ENCODE measurements around the gene SPOCK3. TPM values are rescaled to one million over a fixed set of nuclear protein-coding genes. Genes with fewer than 3 reads are reported as not detected.
"Not testable (repeated sequence)": the region's sequence is repeated elsewhere in the genome, so short reads cannot be mapped to it uniquely, and the experiment has no call there.

SPOCK3 gene
- total RNA-seq, 1 donor from 2014 or later = not detected

DNA sequence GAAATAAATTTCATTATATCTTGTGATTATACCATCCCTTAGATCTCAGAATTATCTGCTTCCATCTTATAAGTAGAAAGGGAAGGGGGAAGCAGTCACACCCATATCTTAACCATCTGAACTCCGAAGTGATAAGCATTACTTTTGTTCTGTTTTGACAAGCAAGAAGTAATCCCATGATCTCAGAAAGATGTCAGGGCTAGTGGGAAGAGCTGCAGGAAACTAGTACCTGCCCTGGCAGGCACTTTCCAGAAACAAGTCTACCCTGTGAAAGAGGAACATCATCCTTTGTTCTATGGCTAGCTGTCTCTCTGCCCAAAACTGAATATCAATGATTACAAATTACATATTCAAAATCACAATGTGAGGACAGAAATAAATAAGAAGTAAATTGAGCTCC, 244.4 kb downstream of the SPOCK3 start:
- ATAC-seq (no peak), DNase-seq (ENCODE audit: low spot score) (no peak)
- intact Hi-C loops (cut with DNase I) = no loop called here

DNA sequence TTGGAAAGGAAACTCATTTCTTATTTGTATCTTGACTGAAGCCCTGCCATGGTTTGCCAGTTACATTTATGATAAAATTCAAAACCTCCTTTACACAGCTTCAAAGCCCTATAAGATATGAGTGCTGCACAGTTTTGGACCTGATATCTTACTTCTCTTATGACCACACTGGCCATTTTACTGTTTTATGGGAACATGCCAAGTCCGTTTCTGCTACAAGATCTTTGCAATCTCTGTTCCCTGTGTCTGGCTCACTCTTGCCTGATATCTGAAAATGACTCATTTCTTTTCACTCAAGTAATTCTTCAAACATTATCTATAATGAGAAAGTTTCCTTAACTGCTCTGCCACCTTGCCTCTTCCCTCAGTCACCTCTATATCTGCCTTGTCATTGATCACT, 247.3 kb downstream of the SPOCK3 start:
- intact Hi-C loops (cut with DNase I) = no loop called here
- ATAC-seq = no peak
- no peak for DNase-seq (ENCODE audit: low spot score)

GRCh38 chr4:166981847-166982246, 252.4 kb downstream of the SPOCK3 start:
- ATAC-seq (no peak), DNase-seq (ENCODE audit: low spot score) (no peak)
- intact Hi-C loops (cut with DNase I) = no loop called here

GRCh38 chr4:166980419-166980818, 253.9 kb downstream of the SPOCK3 start:
- intact Hi-C loops (cut with DNase I) = no loop called here
- DNase-seq (ENCODE audit: low spot score) (no peak), ATAC-seq (peak; percentile 24)

GRCh38 chr4:166977596-166977995, 256.7 kb downstream of the SPOCK3 start:
- ATAC-seq (no peak), DNase-seq (ENCODE audit: low spot score) (no peak)
- intact Hi-C loops (cut with DNase I) = no loop called here

DNA sequence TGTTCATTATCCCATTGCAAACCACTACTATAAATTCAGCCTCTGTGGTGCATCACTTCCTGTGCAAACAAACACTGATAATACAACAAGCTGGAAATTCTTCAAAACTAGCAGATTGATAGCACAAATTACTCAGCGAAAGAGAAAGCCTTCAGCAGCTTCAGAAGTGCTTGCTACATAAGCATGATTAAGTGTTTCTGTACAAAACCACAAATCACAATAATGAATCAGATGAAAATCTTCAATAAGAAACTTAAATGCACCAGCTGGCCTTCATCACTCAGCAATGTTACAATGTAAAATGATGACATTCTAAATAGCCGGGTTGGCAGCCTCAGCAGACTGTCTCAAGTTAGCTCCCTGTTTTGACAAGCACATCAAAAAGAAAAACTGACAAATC, 262.2 kb downstream of the SPOCK3 start:
- DNase-seq (ENCODE audit: low spot score) = no peak
- ATAC-seq = no peak
- intact Hi-C loops (cut with DNase I) = no loop called here

DNA sequence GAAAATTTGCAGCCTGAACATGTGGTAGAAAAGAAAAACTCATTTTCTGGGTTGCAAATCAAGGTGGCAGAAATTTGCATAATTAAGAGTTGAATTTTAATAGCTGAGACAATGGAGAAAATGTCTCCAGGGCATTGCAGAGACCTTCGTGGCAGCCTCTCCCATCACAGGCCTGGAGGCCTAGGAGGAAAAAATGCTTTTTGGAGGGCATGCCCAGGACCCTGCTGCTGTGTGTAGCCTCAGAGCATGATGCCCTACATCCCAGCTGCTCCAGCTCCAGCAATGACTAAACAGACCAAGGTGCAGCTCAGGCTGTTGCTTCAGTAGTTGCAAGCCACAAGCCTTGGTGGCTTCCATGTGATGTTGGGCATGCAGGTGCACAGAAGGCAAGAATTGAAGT, 266.1 kb downstream of the SPOCK3 start:
- DNase-seq (ENCODE audit: low spot score); ATAC-seq; intact Hi-C loops (cut with DNase I): not testable (repeated sequence)

DNA sequence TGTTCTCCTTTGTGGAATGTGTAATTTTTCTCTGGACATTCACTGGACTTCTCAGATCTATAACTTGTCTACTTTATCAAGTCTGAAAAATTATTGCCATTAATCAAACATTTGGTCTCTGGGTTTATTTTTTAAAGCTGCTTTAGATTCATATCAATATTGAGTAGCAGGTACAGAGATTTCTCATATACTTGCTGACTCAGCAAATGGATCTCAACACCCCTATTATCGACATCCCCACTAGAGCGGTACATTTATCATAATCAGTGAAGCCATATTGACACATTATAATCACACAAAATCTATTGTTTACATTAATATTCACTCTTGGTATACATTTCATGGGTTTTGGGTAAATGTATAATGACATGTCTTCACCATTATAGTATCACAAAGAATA, 268.7 kb downstream of the SPOCK3 start:
- no peak for ATAC-seq
- no peak for DNase-seq (ENCODE audit: low spot score)
- intact Hi-C loops (cut with DNase I) = no loop called here

DNA sequence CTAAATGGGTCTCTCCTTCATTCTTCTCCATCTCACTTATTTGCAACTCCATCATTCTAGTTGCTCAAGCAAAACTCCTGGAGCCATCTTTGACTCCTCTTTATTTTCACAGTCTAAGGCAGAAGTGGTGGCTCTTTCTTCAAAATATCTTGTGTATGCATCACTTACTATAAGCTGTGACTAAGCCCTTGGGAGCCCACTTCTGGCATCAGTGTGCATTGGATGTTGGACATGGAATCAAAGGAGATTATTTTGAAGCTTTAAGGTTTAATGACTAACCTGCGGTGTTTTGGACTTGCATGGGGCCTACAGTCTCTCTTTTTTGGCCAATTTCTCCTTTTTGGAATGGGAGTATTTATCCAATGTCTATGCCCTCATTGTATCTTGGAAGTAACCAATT, 276.8 kb downstream of the SPOCK3 start:
- ATAC-seq = no peak
- intact Hi-C loops (cut with DNase I) = no loop called here
- no peak for DNase-seq (ENCODE audit: low spot score)

DNA sequence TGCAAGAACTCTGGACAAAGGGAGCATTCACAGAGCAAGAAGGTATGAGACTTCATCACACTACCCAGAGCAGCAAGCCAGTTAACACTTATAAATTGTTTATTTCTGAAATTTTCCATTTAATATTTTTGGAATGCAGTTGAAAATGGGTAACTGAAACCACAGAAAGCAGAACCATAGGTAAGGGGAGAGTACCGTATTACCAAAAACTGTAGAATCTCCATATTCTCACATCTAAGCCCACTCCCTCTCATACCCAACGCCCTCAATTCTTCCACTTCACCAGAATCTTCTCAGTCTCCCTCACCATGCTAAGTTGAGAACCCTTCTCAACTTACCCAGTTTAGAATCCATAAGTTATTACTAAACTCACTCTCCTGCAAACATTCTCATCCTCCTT, 277.8 kb downstream of the SPOCK3 start:
- intact Hi-C loops (cut with DNase I) = no loop called here
- ATAC-seq = no peak
- DNase-seq (ENCODE audit: low spot score) = no peak

DNA sequence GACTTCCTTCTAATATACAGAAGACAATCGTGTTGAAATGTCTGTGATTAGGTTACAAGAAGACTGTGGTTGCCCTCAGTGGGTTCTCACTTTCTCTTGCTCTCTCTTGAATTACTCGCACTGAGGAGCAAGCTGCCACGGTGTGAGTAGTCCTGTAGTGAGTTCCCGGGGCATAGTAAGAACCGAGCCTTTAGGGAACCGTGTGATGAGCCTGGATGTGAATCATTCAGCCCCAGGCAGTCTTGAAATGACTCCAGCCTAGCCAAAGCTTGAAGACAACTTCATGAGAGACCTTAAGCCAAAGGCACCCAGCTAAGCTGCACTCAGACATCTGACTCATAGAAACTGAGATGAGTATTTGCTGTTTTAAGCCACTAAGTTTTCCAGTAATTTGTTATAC, 292.7 kb downstream of the SPOCK3 start:
- intact Hi-C loops (cut with DNase I) = no loop called here
- DNase-seq (ENCODE audit: low spot score) (no peak), ATAC-seq (no peak)

GRCh38 chr4:166930464-166930863, 303.8 kb downstream of the SPOCK3 start:
- intact Hi-C loops (cut with DNase I) = no loop called here
- ATAC-seq (no peak), DNase-seq (ENCODE audit: low spot score) (no peak)

DNA sequence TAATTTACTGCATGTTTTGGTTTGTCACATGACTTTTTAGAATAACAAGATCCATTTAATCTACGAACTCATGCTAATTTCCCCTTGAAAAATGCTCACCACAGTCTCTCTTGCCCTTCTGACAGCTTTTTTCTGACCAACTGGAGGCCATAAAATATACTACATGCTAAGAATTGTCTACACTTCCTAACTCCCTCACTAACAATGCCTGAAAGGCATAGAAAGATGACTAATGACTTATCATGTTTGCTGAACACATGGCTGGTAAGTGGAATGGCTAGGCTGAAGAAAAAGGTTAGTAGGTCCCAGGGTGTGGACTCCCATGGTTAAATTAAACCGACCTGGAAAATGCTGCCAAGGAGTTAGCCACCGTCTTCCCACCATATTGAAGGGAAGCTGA, 309.9 kb downstream of the SPOCK3 start:
- intact Hi-C loops (cut with DNase I) = no loop called here
- DNase-seq (ENCODE audit: low spot score) = no peak
- no peak for ATAC-seq

DNA sequence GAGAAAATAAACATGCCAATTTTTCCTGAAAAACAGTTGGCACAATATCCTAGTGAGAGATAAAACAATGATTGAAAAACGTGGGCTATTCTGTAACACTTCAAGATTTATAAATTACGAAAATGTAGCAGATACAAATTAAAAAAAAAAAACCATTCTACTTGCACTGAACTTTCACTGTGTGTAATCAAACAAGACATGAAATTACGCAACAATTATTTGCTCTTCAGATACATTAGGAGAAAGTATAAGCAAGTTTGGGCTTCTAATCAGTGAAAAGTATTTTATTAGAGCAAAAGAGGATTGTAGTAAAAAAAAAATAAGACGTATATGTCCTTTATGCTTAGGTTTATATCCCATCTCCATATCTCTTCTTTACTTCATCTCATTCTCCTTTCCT, 320.4 kb downstream of the SPOCK3 start:
- intact Hi-C loops (cut with DNase I) = no loop called here
- DNase-seq (ENCODE audit: low spot score) (no peak), ATAC-seq (no peak)

GRCh38 chr4:166903408-166903807, 330.9 kb downstream of the SPOCK3 start:
- ATAC-seq = no peak
- intact Hi-C loops (cut with DNase I) = no loop called here
- no peak for DNase-seq (ENCODE audit: low spot score)

DNA sequence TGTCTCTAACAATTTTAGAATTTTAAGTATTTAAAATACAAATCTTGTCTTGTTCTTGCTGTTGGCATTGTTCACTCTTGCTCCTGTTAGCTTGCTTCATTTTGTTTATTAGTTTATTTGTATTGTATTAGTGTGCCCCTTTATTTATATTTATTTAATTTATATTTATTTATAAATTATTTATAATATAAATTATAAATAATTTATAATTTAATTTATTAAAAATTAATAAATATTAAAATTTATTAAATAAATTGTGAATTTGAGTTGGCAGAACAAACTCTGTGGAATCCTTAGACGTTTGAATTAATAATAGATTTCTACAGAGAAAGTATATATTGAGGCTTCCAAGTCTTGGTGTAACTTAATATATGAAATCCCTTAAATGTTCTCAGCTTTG, 331.4 kb downstream of the SPOCK3 start:
- intact Hi-C loops (cut with DNase I) = no loop called here
- DNase-seq (ENCODE audit: low spot score) (no peak), ATAC-seq (no peak)

DNA sequence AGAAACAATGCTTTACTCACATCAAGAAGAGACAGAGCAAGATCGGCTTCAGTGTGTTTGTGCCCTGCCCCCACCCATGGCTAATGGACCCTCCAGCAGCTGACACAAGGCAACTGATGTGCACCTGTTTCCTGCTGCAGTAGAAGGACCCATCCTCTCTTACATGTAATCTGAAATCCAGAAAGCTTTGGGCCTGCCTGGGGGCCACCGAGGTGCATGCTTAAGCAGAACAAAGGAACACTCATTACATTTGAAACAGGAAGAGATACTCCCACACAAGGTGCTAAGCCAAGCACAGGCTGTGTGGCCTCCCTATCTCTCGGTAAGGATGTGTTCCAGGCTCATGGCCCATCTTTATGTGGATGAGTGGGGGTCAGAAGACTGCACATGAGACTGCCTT, 338.0 kb downstream of the SPOCK3 start:
- ATAC-seq = no peak
- DNase-seq (ENCODE audit: low spot score) = no peak
- intact Hi-C loops (cut with DNase I) = no loop called here

DNA sequence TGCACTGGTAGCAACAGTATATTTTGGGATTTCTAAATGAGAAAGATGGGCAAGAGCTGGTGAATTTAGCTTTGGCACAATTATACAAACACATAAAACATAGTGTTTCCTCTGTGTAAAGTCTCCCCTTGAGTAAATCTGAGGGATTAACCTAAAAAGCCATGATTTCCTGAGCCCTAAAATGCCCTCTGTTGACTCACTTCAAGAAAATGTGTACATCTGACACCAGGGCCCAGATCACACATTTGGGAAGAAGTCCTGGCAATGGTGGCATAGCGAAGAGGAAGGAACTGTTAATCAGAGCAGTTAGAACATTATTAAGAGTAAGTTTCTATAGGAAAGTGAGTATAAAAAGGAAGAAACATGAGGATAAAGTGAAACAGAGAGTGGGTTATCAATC, 338.5 kb downstream of the SPOCK3 start:
- ATAC-seq (no peak), DNase-seq (ENCODE audit: low spot score) (no peak)
- intact Hi-C loops (cut with DNase I) = no loop called here

DNA sequence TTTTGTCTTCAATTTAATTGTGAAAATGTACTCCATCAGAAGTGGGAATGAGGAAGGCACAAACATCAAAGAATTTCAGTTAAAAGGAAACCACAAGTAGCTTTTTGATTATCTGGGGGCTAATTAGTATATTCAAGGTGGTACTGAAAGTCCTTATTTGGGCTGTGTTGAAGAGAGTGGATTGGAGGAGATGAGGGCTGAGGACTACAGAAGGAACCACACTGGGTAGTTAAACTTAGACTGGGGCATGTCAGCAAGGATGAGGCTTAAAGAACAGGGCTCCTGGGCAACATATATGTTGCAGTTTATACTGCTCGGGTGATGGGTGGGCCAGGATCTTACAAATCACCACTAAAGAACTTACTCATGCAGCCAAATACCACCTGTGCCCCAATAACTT, 346.8 kb downstream of the SPOCK3 start:
- intact Hi-C loops (cut with DNase I) = no loop called here
- DNase-seq (ENCODE audit: low spot score) (no peak), ATAC-seq (no peak)

GRCh38 chr4:166886718-166887117, 347.6 kb downstream of the SPOCK3 start:
- ATAC-seq (no peak), DNase-seq (ENCODE audit: low spot score) (no peak)
- intact Hi-C loops (cut with DNase I) = no loop called here

DNA sequence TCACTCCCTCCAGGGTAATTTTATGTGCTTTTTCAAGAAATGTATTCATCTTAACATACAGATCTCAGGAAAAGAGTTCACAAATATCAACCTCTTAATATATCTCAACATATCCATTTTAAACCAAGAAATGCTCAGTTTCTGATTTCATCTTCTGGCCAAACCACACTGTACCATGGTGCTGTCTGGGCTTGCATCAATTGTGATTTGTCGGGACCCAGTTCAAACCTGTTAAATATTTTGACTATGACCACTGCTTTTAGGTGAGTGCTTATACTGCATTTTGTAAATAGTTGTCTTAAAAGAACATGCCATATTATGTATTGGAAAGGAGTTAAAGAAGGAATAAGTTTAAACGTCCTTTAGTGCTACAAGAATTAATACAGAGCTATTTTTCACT, 352.1 kb downstream of the SPOCK3 start:
- ATAC-seq (no peak), DNase-seq (ENCODE audit: low spot score) (no peak)
- intact Hi-C loops (cut with DNase I) = no loop called here

DNA sequence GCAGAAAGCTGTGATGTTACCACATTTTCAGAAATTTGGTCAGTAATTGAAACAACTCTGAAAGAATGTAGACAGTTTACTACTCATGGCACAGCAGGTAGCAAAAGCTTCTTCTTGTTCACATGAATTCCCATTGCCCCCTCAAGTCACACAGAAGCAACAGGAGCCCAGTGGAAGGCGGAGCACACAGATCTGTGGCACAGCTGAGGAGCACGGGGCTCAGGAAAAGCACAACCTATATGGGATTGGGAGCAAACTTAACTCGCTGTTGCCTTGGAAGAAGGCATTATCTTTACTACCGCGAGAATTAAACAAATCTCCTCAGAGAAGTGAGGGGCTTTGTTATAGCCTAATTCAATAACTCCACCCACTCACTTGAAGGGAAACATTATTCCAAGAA, 358.5 kb downstream of the SPOCK3 start:
- ATAC-seq = no peak
- intact Hi-C loops (cut with DNase I) = no loop called here
- DNase-seq (ENCODE audit: low spot score) = no peak
